WERI-Rb-1 (cell line): ENCODE results near the gene C20orf202.

Experiments used
- DNase-seq: peaks from one replicate; pipeline ENCODE4 v3.0.0-alpha.2; 2020
- H3K27ac ChIP-seq: fragments of 250-450 bp; sonication (Bioruptor Pico); 2 replicates; pipeline ENCODE4 v1.5.1; 2020; ENCODE audit warnings: mild to moderate bottlenecking, moderate library complexity
- H3K27me3 ChIP-seq: fragments of 250-450 bp; sonication (Bioruptor Pico); 2 replicates; pipeline ENCODE4 v1.5.1; 2021; ENCODE audit warnings: mild to moderate bottlenecking, low read depth, moderate library complexity; ENCODE audit not compliant: insufficient read depth, severe bottlenecking
- H3K36me3 ChIP-seq: fragments of 250-450 bp; sonication (Bioruptor Pico); 2 replicates; pipeline ENCODE4 v1.5.1; 2020; ENCODE audit warnings: mild to moderate bottlenecking, moderate library complexity
- H3K4me3 ChIP-seq: 2 replicates; pipeline ENCODE4 v1.5.1; 2011; ENCODE audit warnings: low read depth, mild to moderate bottlenecking, control low read depth, low read length
- H3K9me3 ChIP-seq: fragments of 250-450 bp; sonication (Bioruptor Pico); 2 replicates; pipeline ENCODE4 v1.5.1; 2021; ENCODE audit warnings: mild to moderate bottlenecking, moderate library complexity; ENCODE audit not compliant: severe bottlenecking
- CTCF ChIP-seq: IDR thresholded peaks from 2 replicates; pipeline ENCODE4 v1.5.1; 2011; ENCODE audit warnings: low read depth, mild to moderate bottlenecking, control low read depth, inconsistent platforms, low read length

Gene C20orf202

GRCh38 chr20:1252416-1252815 is 49.2 kb downstream of the C20orf202 start:
- Histone ChIP-seq H3K36me3 (no peaks in the 10 kb centered on the region), H3K27ac (no peak overlapping the region)
- no peak for DNase-seq

GRCh38 chr20:1254254-1254653 is 51.0 kb downstream of the C20orf202 start:
- no peaks in the 10 kb centered on the region for H3K36me3 ChIP-seq
- DNase-seq, result no peak
- TF ChIP-seq CTCF, result no peak
- H3K9me3 ChIP-seq, result peaks cover 6% of the 10 kb centered on the region
- no peaks in the 10 kb centered on the region for H3K27me3 ChIP-seq
- H3K4me3 ChIP-seq, result no peak overlapping the region
- no peak overlapping the region for H3K27ac ChIP-seq

More at GRCh38 chr20:1252416-1252815, 49.2 kb downstream of the C20orf202 start:
- Histone ChIP-seq H3K4me3 (no peak overlapping the region), H3K9me3 (peaks cover 6% of the 10 kb centered on the region), H3K27me3 (no peaks in the 10 kb centered on the region)
- TF ChIP-seq CTCF, result no peak

GRCh38 chr20:1255675-1256074 is 52.4 kb downstream of the C20orf202 start:
- H3K27ac ChIP-seq, result no peak overlapping the region
- no peak for TF ChIP-seq CTCF
- H3K4me3 ChIP-seq, result no peak overlapping the region
- H3K9me3 ChIP-seq, result peaks cover 6% of the 10 kb centered on the region
- H3K27me3 ChIP-seq, result no peaks in the 10 kb centered on the region
- DNase-seq, result no peak
- no peaks in the 10 kb centered on the region for H3K36me3 ChIP-seq
